ENCODE measurements around the gene C10orf105.
A peak's percentile ranks its signal among the peaks of the same experiment; 100 is the strongest.

The C10orf105 gene

GRCh38 chr10:71704816-71705215, 14.8 kb downstream of the C10orf105 start:
- Histone ChIP-seq H3K27me3 (replicated peaks; ENCODE audit: control insufficient read depth, insufficient read depth, low read length) (peaks cover 20% of the 10 kb centered on the region), H3K4me1 (ENCODE audit: control insufficient read depth, insufficient read depth, low read length) (peaks cover 15% of the 10 kb centered on the region), H3K9ac (ENCODE audit: low read length) (no peak overlapping the region), H3K4me3 (ENCODE audit: low read length) (no peak overlapping the region), H3K9me3 (ENCODE audit: control insufficient read depth, low read length) (no peaks in the 10 kb centered on the region), H3K36me3 (ENCODE audit: control insufficient read depth, insufficient read depth, low read length, severe bottlenecking) (no peaks in the 10 kb centered on the region)
- DNase-seq (ENCODE audit: low read depth): no peak

DNA sequence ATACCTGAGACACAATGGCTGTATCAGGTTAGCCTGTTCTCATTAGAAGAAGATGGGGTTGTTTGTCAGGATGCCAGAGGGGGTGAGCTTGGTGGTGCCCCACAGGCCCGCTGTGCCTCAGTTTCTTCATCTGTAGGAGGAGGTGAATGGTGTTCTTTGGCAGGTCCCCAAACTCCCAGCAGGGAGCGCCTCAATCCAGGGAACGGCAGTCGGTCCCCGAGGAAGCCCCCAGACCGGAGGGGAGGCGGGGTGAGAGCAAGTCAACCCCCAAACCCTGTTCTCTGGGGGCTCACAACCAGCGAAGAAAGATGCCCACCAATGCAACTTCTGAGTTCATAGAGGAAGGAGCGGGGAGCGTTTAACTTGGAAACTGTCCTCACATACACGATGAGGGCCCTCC, 16.0 kb downstream of the C10orf105 start:
- no peak for DNase-seq (ENCODE audit: low read depth)
- Histone ChIP-seq H3K4me3 (ENCODE audit: low read length) (no peak overlapping the region), H3K27me3 (replicated peaks; ENCODE audit: control insufficient read depth, insufficient read depth, low read length) (peaks cover 30% of the 10 kb centered on the region), H3K36me3 (ENCODE audit: control insufficient read depth, insufficient read depth, low read length, severe bottlenecking) (no peaks in the 10 kb centered on the region), H3K4me1 (ENCODE audit: control insufficient read depth, insufficient read depth, low read length) (peaks cover 10% of the 10 kb centered on the region), H3K9me3 (ENCODE audit: control insufficient read depth, low read length) (no peaks in the 10 kb centered on the region), H3K9ac (ENCODE audit: low read length) (no peak overlapping the region)

GRCh38 chr10:71701496-71702132, 18.0 kb downstream of the C10orf105 start:
- Histone ChIP-seq H3K4me3 (ENCODE audit: low read length) (no peak overlapping the region), H3K9me3 (ENCODE audit: control insufficient read depth, low read length) (no peaks in the 10 kb centered on the region), H3K27me3 (replicated peaks; ENCODE audit: control insufficient read depth, insufficient read depth, low read length) (peaks cover 34% of the 10 kb centered on the region), H3K4me1 (ENCODE audit: control insufficient read depth, insufficient read depth, low read length) (peaks cover 10% of the 10 kb centered on the region), H3K9ac (ENCODE audit: low read length) (no peak overlapping the region), H3K36me3 (ENCODE audit: control insufficient read depth, insufficient read depth, low read length, severe bottlenecking) (no peaks in the 10 kb centered on the region)
- DNase-seq (ENCODE audit: low read depth): no peak

GRCh38 chr10:71700731-71701368, 18.7 kb downstream of the C10orf105 start:
- Histone ChIP-seq H3K36me3 (ENCODE audit: control insufficient read depth, insufficient read depth, low read length, severe bottlenecking) (no peaks in the 10 kb centered on the region), H3K9ac (ENCODE audit: low read length) (no peak overlapping the region), H3K4me1 (ENCODE audit: control insufficient read depth, insufficient read depth, low read length) (peaks cover 13% of the 10 kb centered on the region), H3K9me3 (ENCODE audit: control insufficient read depth, low read length) (no peaks in the 10 kb centered on the region), H3K4me3 (ENCODE audit: low read length) (no peak overlapping the region), H3K27me3 (replicated peaks; ENCODE audit: control insufficient read depth, insufficient read depth, low read length) (peaks cover 34% of the 10 kb centered on the region)
- no peak for DNase-seq (ENCODE audit: low read depth)

DNA sequence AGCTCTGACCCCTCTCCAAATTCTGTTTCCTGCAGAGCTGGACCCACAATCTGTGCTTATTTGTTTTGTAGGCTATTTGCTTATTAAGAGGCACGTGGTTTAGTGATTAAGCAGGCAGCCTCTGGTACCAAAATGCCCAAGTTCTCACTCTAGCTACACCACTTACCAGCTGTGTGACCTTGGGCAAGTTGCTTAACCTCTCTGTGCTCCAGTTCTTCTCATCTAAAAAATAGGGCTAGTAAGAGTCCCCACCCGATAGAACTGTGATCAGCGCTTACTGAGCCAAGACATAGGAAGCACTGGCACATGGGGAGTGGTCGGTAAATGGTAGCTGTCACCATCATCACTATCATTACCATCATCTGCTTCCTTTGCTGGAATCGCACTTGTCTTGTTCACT, 20.8 kb downstream of the C10orf105 start:
- Histone ChIP-seq H3K36me3 (ENCODE audit: control insufficient read depth, insufficient read depth, low read length, severe bottlenecking) (no peaks in the 10 kb centered on the region), H3K4me1 (ENCODE audit: control insufficient read depth, insufficient read depth, low read length) (peaks cover 13% of the 10 kb centered on the region), H3K4me3 (ENCODE audit: low read length) (no peak overlapping the region), H3K27me3 (replicated peaks; ENCODE audit: control insufficient read depth, insufficient read depth, low read length) (peaks cover 39% of the 10 kb centered on the region), H3K9ac (ENCODE audit: low read length) (no peak overlapping the region), H3K9me3 (ENCODE audit: control insufficient read depth, low read length) (no peaks in the 10 kb centered on the region)
- no peak for DNase-seq (ENCODE audit: low read depth)

DNA sequence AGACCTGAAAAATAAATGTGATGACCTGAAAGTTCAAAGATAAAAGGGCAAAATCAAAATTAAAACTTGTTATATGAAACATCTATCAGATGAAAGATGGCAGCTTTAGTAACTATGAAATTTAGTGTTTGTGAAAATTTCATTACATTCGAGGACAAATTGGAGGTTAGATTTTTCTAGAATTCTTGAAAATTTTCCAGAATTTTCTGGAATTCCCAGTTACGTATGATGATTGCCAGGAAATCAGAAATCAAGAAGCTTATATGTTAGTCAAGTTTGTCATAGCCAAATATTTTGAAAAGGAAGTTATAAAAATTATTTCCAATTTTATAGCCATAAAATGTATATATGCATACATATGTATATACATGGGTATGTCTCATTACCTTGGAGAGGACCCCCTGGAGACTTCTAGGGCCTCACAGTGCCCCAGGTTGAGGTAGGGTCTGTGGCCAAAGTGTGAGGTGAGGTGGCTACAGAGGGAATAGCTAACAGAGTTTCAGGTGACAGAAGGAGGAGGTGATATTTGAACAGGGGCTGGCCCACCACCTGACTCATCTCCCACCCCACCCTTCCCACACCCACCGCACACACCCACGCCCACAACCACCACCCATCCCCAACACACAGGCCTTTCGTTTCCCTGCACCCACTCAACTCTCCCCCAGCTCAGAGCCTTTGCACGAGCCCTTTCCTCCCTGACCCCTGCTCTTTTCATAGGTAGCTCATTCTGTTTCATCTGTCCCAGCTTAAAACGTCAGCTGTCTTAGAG, 21.5 kb downstream of the C10orf105 start:
- H3K4me3 ChIP-seq (ENCODE audit: low read length): no peak overlapping the region
- no peak overlapping the region for H3K9ac ChIP-seq (ENCODE audit: low read length)
- H3K4me1 ChIP-seq (ENCODE audit: control insufficient read depth, insufficient read depth, low read length): peaks cover 13% of the 10 kb centered on the region
- no peaks in the 10 kb centered on the region for H3K9me3 ChIP-seq (ENCODE audit: control insufficient read depth, low read length)
- no peak for DNase-seq (ENCODE audit: low read depth)
- peaks cover 36% of the 10 kb centered on the region for H3K27me3 ChIP-seq (replicated peaks; ENCODE audit: control insufficient read depth, insufficient read depth, low read length)
- no peaks in the 10 kb centered on the region for H3K36me3 ChIP-seq (ENCODE audit: control insufficient read depth, insufficient read depth, low read length, severe bottlenecking)

DNA sequence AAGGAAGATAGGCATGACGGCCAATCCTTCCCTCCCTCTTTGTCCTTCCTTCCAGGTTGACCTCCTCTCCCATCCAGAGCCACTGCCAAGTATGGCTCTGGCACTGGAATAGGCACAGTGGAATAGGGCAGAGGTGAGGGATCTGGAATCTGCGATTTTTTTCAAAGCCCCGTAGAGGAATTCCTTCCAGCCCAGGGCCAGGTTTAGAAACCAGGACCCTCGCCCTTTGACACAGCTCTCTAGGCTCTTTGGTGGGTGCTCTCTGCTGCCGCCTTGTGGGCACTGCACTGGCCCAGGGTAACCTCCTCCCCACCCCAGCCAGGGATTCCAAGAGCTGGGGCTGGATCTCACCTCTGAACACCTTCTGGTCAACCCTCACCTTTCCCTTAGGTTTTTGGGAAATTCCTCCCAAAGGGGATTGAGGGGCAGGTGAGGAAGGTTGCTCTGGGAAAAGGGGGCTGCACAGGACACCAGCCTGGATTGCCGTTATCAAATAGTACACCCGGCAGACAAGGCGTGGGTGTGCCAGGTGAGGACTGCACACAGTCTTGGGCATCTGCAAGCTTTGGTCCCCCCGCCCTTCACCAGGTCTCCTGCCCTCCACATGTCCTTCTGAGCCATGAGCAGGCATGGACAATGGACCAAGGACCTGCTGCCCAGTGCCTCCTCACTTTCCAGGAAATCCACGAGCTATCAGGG, 22.8 kb downstream of the C10orf105 start:
- H3K9ac ChIP-seq (ENCODE audit: low read length): no peak overlapping the region
- H3K9me3 ChIP-seq (ENCODE audit: control insufficient read depth, low read length): peaks cover 1% of the 10 kb centered on the region
- H3K27me3 ChIP-seq (replicated peaks; ENCODE audit: control insufficient read depth, insufficient read depth, low read length): peaks cover 36% of the 10 kb centered on the region
- H3K36me3 ChIP-seq (ENCODE audit: control insufficient read depth, insufficient read depth, low read length, severe bottlenecking): no peaks in the 10 kb centered on the region
- H3K4me1 ChIP-seq (ENCODE audit: control insufficient read depth, insufficient read depth, low read length): peaks cover 13% of the 10 kb centered on the region
- peak; percentile 63 for DNase-seq (ENCODE audit: low read depth)
- no peak overlapping the region for H3K4me3 ChIP-seq (ENCODE audit: low read length)

DNA sequence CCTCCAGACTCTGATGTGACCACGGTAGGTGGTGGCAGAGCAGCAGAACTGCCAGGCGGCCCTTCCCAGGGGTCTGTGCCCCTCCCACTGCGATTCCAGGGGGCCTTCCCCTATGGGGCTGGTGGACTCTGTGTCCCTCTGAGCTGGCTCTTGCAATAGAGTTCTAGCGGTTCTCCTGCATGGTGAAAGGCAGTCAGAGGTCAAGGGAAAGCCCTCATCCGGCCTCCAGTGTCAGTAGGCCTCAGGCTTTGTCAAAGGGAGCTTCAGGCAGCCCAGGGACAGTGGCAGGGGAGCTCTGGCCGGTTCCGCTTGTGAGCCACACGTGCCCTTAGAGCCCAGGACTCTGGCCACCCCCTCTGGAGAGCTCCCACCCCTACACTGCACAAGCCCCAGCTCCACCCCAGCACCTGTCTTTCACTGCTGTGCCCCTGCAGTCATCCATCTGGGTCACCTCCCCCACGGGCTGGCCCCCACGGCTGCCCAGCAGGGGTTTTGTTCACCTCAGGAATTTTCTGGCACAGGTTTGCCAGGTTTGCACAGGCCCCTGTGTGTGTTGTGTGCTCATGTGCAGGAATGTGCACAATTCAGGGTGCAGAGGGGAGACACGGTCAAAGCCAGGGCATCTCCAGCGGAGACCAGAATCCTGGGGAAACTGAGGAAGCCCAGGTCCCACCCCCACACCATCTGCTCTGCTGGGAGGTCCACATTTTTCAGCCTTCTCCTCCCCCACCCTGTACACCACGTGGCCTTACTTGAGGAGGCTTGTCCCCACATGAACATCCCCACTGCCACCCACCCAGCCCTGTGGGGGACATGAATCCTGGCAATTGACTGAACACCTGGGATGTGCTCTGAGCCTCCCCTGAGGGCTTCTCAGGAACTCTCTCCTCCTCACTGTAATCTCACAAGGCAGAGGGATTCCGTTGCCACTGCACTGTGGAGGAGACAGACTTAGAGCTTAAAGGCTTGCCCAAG, 23.8 kb downstream of the C10orf105 start:
- Histone ChIP-seq H3K9me3 (ENCODE audit: control insufficient read depth, low read length) (peaks cover 9% of the 10 kb centered on the region), H3K36me3 (ENCODE audit: control insufficient read depth, insufficient read depth, low read length, severe bottlenecking) (no peaks in the 10 kb centered on the region), H3K27me3 (replicated peaks; ENCODE audit: control insufficient read depth, insufficient read depth, low read length) (peaks cover 31% of the 10 kb centered on the region), H3K4me3 (ENCODE audit: low read length) (no peak overlapping the region), H3K9ac (ENCODE audit: low read length) (no peak overlapping the region), H3K4me1 (ENCODE audit: control insufficient read depth, insufficient read depth, low read length) (peaks cover 13% of the 10 kb centered on the region)
- DNase-seq (ENCODE audit: low read depth): no peak

GRCh38 chr10:71694567-71694968, 25.0 kb downstream of the C10orf105 start:
- no peak overlapping the region for H3K9ac ChIP-seq (ENCODE audit: low read length)
- H3K36me3 ChIP-seq (ENCODE audit: control insufficient read depth, insufficient read depth, low read length, severe bottlenecking): no peaks in the 10 kb centered on the region
- H3K27me3 ChIP-seq (replicated peaks; ENCODE audit: control insufficient read depth, insufficient read depth, low read length): peaks cover 26% of the 10 kb centered on the region
- no peak for DNase-seq (ENCODE audit: low read depth)
- no peak overlapping the region for H3K4me3 ChIP-seq (ENCODE audit: low read length)
- H3K9me3 ChIP-seq (ENCODE audit: control insufficient read depth, low read length): peaks cover 9% of the 10 kb centered on the region
- H3K4me1 ChIP-seq (ENCODE audit: control insufficient read depth, insufficient read depth, low read length): peaks cover 13% of the 10 kb centered on the region

DNA sequence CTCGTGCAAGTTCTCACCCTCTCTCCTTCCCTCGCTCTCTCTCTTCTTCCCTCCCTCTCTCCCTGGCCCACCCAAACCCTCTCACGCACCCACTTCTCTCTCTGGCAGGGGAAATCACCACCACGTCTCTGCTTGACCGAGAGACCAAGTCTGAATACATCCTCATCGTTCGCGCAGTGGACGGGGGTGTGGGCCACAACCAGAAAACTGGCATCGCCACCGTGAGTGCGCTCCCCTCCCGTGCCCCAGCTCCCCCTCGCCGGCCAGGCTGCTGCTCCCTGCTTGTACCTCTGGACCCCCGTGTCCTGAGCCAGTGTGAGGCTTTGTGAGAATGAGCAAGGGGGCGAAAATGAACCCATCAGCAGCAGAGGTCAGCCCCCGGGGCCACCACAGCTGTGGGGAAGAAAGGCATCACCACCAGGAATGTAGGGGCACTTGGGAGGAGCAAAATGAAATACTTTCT, 25.5 kb downstream of the C10orf105 start:
- no peak for DNase-seq (ENCODE audit: low read depth)
- peaks cover 21% of the 10 kb centered on the region for H3K27me3 ChIP-seq (replicated peaks; ENCODE audit: control insufficient read depth, insufficient read depth, low read length)
- H3K4me1 ChIP-seq (ENCODE audit: control insufficient read depth, insufficient read depth, low read length): peaks cover 13% of the 10 kb centered on the region
- peaks cover 9% of the 10 kb centered on the region for H3K9me3 ChIP-seq (ENCODE audit: control insufficient read depth, low read length)
- H3K4me3 ChIP-seq (ENCODE audit: low read length): no peak overlapping the region
- H3K9ac ChIP-seq (ENCODE audit: low read length): no peak overlapping the region
- no peaks in the 10 kb centered on the region for H3K36me3 ChIP-seq (ENCODE audit: control insufficient read depth, insufficient read depth, low read length, severe bottlenecking)
